Measurements from ENCODE around the gene HEY2. TPM values are rescaled to one million over a fixed set of nuclear protein-coding genes. Genes with fewer than 3 reads are reported as not detected.
A peak's percentile ranks its signal among the peaks of the same experiment; 100 is the strongest.

The HEY2 gene
- total and polyA plus RNA-seq, 8 donors, result 1.3 to 2.9 (median 1.9) TPM

DNA sequence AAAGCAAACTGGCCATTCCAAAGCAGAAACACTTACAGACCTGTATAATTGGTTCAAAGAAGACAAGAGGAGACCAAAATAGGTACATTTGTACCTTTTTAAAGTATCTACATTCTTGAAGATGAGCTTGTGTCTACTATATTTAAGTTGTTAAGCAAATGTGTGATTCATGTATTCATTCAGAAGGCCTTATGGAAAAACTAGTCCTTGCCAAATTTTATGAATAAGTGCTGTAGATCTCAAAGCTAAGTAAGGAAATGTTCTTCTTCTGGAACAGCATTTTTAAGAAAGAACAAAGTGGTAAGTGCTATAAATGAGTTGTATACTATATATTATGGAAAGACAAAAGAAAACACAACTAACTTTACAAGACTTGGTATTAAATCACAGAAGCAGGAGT, 22.2 kb upstream of the HEY2 start:
- no peak overlapping the region for H3K27ac ChIP-seq
- H3K27me3 ChIP-seq, result no peaks in the 10 kb centered on the region
- H3K9me3 ChIP-seq, result no peaks in the 10 kb centered on the region
- DNase-seq, result no peak
- TF ChIP-seq, protein P1, sequence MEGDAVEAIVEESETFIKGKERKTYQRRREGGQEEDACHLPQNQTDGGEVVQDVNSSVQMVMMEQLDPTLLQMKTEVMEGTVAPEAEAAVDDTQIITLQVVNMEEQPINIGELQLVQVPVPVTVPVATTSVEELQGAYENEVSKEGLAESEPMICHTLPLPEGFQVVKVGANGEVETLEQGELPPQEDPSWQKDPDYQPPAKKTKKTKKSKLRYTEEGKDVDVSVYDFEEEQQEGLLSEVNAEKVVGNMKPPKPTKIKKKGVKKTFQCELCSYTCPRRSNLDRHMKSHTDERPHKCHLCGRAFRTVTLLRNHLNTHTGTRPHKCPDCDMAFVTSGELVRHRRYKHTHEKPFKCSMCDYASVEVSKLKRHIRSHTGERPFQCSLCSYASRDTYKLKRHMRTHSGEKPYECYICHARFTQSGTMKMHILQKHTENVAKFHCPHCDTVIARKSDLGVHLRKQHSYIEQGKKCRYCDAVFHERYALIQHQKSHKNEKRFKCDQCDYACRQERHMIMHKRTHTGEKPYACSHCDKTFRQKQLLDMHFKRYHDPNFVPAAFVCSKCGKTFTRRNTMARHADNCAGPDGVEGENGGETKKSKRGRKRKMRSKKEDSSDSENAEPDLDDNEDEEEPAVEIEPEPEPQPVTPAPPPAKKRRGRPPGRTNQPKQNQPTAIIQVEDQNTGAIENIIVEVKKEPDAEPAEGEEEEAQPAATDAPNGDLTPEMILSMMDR (IDR thresholded peaks at IDR 0.05), result no peak
- no peak overlapping the region for H3K4me3 ChIP-seq
- H3K36me3 ChIP-seq, result no peaks in the 10 kb centered on the region
- no peak for FAIRE-seq
- no peaks in the 10 kb centered on the region for H3K4me1 ChIP-seq
- no peak for ATAC-seq
- intact Hi-C loops (cut with DNase I), result no loop called here

DNA sequence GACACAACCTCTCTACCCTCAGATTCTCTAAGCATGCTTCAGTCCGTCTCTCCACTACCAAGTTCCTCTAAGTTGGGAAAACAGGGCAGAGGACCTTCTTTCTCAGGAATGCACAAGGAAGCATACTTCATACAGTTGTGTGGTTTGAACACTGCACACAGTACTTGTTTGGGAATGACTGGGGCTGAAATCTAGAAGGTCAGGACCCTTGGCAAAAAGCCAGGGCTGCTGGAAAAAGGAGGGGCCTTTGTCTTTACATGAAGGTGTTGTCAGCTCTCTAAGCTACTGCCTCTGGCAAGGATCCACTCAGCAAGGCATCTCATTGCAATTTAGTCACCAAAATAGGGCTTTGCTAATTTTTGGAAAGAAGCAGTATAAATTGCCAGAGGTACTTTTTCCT, 20.7 kb upstream of the HEY2 start:
- DNase-seq (peak in 1 of 6 donors; percentile 12), ATAC-seq (no peak), FAIRE-seq (no peak)
- Histone ChIP-seq H3K27ac (no peak overlapping the region), H3K4me3 (no peak overlapping the region), H3K9me3 (no peaks in the 10 kb centered on the region), H3K36me3 (no peaks in the 10 kb centered on the region), H3K27me3 (no peaks in the 10 kb centered on the region), H3K4me1 (no peaks in the 10 kb centered on the region)
- WGBS, 2 donors, result 95 to 100% methylated on average over 1 of the region's 1 CpG
- TF ChIP-seq, protein P1 (IDR thresholded peaks at IDR 0.05), result no peak
- intact Hi-C loops (cut with DNase I), result no loop called here

DNA sequence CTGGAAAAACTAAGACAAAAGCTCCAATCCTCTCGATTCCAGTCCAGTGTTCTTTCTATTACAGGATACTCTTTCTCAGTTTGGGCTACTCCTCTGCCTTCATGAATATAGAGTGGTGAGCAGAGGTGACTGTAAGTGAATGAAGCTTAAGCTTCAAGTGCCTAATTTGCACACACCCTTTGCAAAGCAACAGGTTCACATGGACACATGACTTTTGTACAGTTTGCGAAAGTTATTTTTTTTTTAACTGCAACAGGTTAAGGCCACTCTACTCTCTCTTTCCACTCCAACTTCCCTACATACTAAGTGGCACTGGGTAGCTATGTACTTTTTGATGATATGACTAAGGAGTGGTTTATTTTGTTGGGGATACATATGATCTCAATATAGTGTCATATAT, 19.4 kb upstream of the HEY2 start:
- Histone ChIP-seq H3K4me1 (no peaks in the 10 kb centered on the region), H3K27ac (no peak overlapping the region), H3K4me3 (no peak overlapping the region), H3K27me3 (no peaks in the 10 kb centered on the region), H3K9me3 (no peaks in the 10 kb centered on the region), H3K36me3 (no peaks in the 10 kb centered on the region)
- no peak for FAIRE-seq
- ATAC-seq, result no peak
- intact Hi-C loops (cut with DNase I), result no loop called here
- 77 to 82% methylated on average over 2 of the region's 2 CpGs for WGBS, 2 donors
- DNase-seq, result no peak
- TF ChIP-seq, protein P1 (IDR thresholded peaks at IDR 0.05), result no peak

DNA sequence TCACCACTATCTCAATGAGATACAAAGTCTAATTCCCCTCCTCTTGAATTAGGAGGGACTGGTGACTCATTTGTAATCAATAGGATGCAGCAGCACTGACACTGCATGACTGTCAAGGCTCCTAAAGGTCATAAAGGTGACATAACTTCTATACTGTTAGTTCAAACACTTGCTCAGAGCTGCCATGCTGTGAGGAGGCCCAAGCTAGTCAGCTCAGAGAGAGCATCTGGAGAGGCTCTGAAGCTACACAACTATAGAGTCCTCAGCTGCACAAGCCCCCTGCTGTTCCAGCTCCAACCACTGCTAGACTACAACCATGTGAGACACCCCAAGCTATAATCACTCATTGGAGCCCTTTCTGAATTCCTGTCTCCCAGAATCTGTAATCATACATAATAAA, 17.0 kb upstream of the HEY2 start:
- no peaks in the 10 kb centered on the region for H3K27me3 ChIP-seq
- intact Hi-C loops (cut with DNase I), result no loop called here
- no peak for DNase-seq
- no peaks in the 10 kb centered on the region for H3K4me1 ChIP-seq
- no peak for FAIRE-seq
- H3K27ac ChIP-seq, result no peak overlapping the region
- TF ChIP-seq, protein P1 (IDR thresholded peaks at IDR 0.05), result no peak
- H3K9me3 ChIP-seq, result no peaks in the 10 kb centered on the region
- H3K4me3 ChIP-seq, result no peak overlapping the region
- no peaks in the 10 kb centered on the region for H3K36me3 ChIP-seq
- ATAC-seq, result no peak

DNA sequence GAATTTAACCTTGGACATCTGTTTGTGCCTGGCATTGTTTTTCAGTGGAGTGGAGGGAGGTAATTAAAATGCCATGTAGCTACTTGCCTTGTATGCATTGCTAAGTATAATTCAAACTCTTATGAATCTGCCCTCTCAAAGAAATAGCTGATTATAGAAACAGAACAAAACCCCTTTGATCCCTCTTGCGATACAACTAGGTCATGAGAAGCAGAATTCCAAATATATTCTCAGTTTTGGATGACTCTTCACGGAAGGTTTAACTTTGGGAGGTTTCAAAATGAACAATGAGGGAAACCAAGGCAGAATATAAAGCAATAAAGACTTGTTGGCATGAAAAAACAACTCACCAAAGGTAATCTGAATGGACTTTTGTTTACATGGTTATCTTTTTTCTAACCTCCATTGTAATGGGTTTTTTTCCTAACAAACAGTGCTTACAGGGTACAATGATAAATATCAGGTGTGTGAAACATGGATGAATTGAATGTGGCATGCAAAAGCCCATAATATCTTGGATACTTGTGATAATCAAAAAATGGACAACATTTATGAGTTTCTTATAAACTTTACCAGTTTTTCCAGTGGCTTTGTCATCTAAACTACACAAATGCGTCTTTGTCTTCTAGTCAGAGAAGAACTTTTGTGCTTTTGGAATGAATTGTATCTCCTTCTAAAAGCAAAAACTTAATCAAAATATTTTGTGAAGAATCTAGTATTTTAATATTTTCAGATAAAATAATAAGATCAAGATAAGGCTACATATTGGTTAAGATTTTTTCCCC, 15.7 kb upstream of the HEY2 start:
- 87 to 93% methylated on average over 3 of the region's 3 CpGs for WGBS, 2 donors
- ATAC-seq, result no peak
- Histone ChIP-seq H3K9me3 (no peaks in the 10 kb centered on the region), H3K27ac (no peak overlapping the region), H3K36me3 (no peaks in the 10 kb centered on the region), H3K4me3 (no peak overlapping the region), H3K4me1 (no peaks in the 10 kb centered on the region), H3K27me3 (no peaks in the 10 kb centered on the region)
- TF ChIP-seq, protein P1 (IDR thresholded peaks at IDR 0.05), result no peak
- intact Hi-C loops (cut with DNase I), result no loop called here
- no peak for FAIRE-seq
- no peak for DNase-seq

Measured in pancreas (tissue), 10 donors.